Daoy (cell line): Measurements from ENCODE around the gene BTN3A1. TPM values are rescaled to one million over a fixed set of nuclear protein-coding genes. Genes with fewer than 3 reads are reported as not detected.
A peak's percentile ranks its signal among the peaks of the same experiment; 100 is the strongest.
"Not testable (repeated sequence)": the region's sequence is repeated elsewhere in the genome, so short reads cannot be mapped to it uniquely, and the experiment has no call there.

Source experiments
- DNase-seq: peaks from one replicate; pipeline ENCODE4 v3.0.0-alpha.2; 2015; ENCODE audit warnings: low read depth
- total RNA-seq: library from RNA; depleted of rRNA; stranded (reverse); fragments of >200 nt; shearing (Covaris generic); gene quantifications from 2 replicates; pipeline ENCODE4 v1.2.3, GENCODE V29; 2014; rRNA removed

Gene BTN3A1
- total RNA-seq, 1 experiment from 2014 or later = 16.1 TPM

- DNase-seq = no peak
These were observed 38.9 kb downstream of the BTN3A1 start for GRCh38 chr6:26440977-26441358.

DNA sequence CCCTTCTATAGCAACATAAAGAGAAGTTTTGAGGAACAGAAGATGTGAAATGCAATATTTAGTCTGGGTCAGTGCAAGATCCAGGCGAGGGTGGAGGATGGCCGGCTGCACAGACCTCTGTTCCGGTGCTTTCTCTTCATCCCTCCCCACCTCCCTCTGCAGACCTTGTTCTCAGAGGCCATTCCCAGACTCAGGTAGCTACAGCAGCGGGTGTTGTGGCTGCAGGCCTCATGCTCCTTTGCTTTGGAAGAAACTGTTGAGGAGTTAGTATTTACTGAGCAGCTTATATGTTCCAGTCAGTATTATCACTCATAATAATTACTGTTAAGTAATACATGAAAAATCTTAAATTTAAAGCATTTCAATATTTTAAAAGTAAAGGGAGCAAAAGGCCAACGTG, 39.9 kb downstream of the BTN3A1 start:
- no peak for DNase-seq

DNA sequence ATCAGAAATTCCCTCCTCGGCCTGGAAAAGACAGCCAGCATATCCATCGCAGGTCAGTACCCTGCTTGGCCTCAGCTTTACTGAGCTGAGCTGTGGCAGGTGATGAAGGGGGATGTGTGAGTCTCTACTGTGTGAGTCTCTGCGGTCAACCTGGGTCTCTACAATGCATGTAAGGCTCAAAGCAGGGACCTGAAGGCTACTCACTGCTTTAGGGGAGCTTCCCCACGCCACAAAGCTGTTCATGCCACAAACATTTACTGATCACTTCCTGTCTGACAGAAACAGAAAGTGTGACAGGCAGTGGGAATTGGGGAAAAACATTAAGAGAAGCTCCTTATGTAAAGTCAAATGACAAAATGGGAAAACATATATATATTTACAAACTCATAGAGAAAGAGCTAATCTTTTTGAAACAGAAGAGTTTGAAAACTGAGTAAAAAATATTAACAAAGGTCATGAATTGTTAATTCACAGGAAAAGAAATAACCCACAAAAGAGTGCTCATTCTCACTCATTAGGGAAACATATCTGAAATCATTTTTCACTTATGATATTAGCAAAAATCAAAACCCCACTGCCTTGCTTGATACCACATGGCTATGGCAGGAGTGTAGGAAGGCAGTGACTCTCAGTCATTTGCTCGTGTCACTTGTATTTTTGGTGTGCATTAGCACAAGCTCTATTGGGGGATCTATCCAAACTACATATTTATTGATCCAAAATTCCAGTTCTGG, 44.0 kb downstream of the BTN3A1 start:
- DNase-seq = peak; percentile 10

- no peak for DNase-seq
These were observed 45.2 kb downstream of the BTN3A1 start for GRCh38 chr6:26447257-26447656.

- no peak for DNase-seq
These were observed 48.2 kb downstream of the BTN3A1 start for GRCh38 chr6:26450240-26450639.

DNA sequence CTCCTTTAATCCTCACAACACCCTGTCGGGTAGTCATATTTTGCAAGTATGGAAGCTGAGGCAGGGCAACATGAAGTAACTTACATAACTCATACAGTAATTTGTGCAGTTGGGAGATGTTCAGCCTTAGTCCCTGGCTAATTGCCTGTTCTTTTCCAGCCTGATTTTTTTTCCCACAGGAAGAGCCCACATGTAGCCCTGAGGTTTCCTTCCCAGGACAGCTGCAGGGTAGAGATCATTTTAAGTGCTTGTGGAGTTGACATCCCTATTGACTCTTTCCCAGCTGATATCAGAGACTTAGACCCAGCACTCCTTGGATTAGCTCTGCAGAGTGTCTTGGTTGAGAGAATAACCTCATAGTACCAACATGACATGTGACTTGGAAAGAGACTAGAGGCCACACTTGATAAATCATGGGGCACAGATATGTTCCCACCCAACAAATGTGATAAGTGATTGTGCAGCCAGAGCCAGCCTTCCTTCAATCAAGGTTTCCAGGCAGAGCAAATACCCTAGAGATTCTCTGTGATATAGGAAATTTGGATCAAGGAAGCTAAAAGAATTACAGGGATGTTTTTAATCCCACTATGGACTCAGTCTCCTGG, 50.7 kb downstream of the BTN3A1 start:
- no peak for DNase-seq

- no peak for DNase-seq
These were observed 52.6 kb downstream of the BTN3A1 start for GRCh38 chr6:26454631-26455030.

DNA sequence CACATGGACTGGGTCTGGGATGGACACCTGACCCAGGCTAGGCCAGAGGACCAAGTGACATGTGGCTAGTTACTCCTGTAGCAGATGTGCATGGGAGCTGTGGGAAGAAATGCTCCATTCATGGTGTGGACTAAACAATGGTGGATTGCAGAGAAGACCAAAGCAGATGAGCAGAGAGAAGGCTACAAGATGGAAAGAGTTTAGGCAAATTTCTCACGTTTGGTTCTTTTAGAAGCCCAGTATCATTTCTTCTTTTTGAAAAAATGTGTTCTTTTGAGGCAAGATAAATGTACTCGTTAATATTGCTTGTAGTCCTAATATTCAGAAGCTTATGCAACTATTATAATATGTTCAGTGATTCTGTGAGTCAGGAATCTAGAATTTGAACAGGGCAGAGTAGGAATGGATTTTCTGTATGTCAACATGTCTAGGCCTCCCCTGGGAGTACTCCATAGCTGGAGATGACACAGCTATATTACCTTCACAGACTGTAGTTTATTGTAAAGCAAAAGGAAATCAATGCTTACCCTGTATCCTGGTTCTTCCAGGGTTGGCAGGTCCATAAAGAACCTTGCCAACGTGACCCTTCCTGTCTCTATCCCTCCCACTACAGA, 53.4 kb downstream of the BTN3A1 start:
- DNase-seq = no peak

DNA sequence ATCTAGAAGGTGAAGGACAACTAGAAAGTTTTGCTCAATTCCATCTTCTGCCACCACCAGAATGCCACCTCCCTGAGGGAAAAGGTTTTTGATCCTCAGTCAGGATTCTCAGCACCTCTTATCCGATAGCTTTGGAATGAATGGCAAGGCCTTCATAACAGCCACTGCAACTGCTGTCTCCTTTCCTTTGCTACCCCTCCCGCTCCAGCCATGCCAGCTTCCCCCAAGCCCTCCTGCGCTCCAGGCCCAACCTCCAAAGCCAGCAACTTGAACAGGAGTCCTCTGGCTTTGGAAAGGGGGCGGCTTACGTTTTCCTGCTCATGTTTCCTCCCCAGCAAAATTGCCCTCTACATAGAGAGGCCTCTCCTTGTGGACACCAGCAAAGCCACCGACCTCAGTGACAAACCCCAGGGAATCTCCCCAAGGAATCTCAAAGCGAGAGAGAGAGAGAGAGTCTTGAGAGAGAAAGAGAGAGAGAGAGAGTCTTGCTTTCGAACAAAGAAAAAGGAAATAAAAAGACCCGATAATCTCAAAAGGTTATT, 55.3 kb downstream of the BTN3A1 start:
- peak; percentile 48 for DNase-seq

- DNase-seq = peak; percentile 90
These were observed 56.0 kb downstream of the BTN3A1 start, which contains the start of gene BTN2A1 for GRCh38 chr6:26457806-26458688. TSS of gene BTN2A1 (plus strand) at chr6:26457955. CDS start at chr6:26458637, 682 bp downstream.

DNA sequence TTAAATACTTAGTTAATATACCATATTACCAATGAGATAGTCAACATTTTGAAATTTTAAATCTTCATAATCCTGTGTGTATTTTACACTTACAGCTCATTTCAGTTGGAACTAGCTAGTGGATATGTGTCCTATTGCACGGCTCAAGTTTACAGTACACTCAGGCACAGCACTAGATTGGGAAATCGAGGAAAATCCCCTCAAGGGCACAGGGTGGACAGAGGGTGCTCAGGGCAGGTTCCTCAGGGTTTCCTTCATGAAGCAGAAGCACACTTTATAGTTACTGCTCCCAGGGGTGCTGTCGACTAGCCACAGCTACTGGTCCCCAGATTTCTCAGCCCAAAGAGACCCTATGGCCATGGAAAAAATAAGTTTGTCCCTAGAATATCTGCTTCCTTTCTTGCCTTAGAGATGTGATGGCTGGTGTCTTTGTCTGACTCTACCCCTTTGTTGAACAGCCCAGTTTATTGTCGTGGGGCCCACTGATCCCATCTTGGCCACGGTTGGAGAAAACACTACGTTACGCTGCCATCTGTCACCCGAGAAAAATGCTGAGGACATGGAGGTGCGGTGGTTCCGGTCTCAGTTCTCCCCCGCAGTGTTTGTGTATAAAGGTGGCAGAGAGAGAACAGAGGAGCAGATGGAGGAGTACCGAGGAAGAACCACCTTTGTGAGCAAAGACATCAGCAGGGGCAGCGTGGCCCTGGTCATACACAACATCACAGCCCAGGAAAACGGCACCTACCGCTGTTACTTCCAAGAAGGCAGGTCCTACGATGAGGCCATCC, 57.1 kb downstream of the BTN3A1 start:
- no peak for DNase-seq

- DNase-seq = not testable (repeated sequence)
These were observed 59.3 kb downstream of the BTN3A1 start for GRCh38 chr6:26461353-26461752.

- DNase-seq = no peak
These were observed 61.9 kb downstream of the BTN3A1 start for GRCh38 chr6:26464014-26464413.

GRCh38 chr6:26464416-26465131, 62.5 kb downstream of the BTN3A1 start:
- no peak for DNase-seq

Other genes with a start within 250 kb of the BTN3A1 start
- gene BTN3A2, start 37.1 kb upstream of the BTN3A1 start, total RNA-seq = 18.3 and 26.2 TPM in 2 replicates
- 8.4 and 14.3 TPM in 2 replicates for gene BTN2A2, start 19.2 kb upstream of the BTN3A1 start, total RNA-seq
- 2.4 and 6.9 TPM in 2 replicates for gene BTN3A3, start 38.2 kb downstream of the BTN3A1 start, total RNA-seq
- gene BTN2A1, start 55.7 kb downstream of the BTN3A1 start, total RNA-seq = 11.1 and 14.0 TPM in 2 replicates
- not detected in 2 replicates for gene BTN1A1, start 98.0 kb downstream of the BTN3A1 start, total RNA-seq
- gene HMGN4, start 136.1 kb downstream of the BTN3A1 start, total RNA-seq = 121 and 140 TPM in 2 replicates
- gene ABT1, start 194.7 kb downstream of the BTN3A1 start, total RNA-seq = 22.4 and 25.9 TPM in 2 replicates